ENCODE data around the gene PLCB4. TPM values are rescaled to one million over a fixed set of nuclear protein-coding genes. Genes with fewer than 3 reads are reported as not detected.

Gene PLCB4
- total and polyA plus RNA-seq, 2 donors (not counting 1 experiment from before 2014, with no cell fraction given), result 7.3 to 13.7 TPM

DNA sequence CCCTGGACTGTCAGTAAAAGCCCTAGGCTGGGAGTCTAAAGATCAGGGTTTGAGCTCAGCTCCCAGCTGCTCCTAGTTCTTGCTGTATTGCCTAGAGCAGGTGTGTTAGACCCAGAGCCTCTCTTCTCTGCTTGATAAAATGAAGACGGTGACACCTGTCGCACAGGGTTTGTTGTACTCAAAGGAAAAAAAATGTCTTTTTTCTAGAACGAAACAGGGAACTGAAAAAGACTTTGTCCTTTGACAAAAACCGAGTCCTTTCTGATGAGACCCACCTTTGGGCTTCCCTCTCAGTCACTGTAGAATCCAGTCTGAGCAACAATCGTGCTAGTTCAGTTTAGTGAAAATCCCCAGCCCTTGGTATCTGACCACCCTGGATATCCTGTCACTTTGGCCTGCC, 343.4 kb downstream of the PLCB4 start:
- Histone ChIP-seq H3K27ac (ENCODE audit: insufficient read depth, low read length) (no peak overlapping the region), H3K4me1 (ENCODE audit: control insufficient read depth, extremely low read depth, insufficient read depth, low read length) (peaks cover 11% of the 10 kb centered on the region), H3K9me3 (ENCODE audit: control insufficient read depth, insufficient read depth, low read depth, low read length) (no peaks in the 10 kb centered on the region), H4K20me1 (ENCODE audit: control insufficient read depth, extremely low read depth, insufficient read depth, low read length) (no peaks in the 10 kb centered on the region), H3K36me3 (ENCODE audit: control insufficient read depth, insufficient read depth, low read length) (no peaks in the 10 kb centered on the region), H3K27me3 (ENCODE audit: control insufficient read depth, insufficient read depth, low read length) (no peaks in the 10 kb centered on the region), H3K9ac (ENCODE audit: insufficient read depth, low read length) (no peak overlapping the region), H3K79me2 (ENCODE audit: control insufficient read depth, insufficient read depth, low read length) (no peaks in the 10 kb centered on the region), H3K4me2 (ENCODE audit: extremely low read depth, insufficient read depth, low read length) (no peak overlapping the region), H2AFZ (ENCODE audit: low read length) (no peak overlapping the region), H3K4me3 (replicated peaks in 1 of 4; ENCODE audit: control extremely low read depth in 1 of 4, insufficient read depth in 1 of 4, low read depth in 3 of 4, low read length in 4 of 4) (no peak overlapping the region)
- no peak for TF ChIP-seq EZH2 (IDR thresholded peaks at IDR 0.05; ENCODE audit: low read length, missing control alignments)
- TF ChIP-seq, protein P1, sequence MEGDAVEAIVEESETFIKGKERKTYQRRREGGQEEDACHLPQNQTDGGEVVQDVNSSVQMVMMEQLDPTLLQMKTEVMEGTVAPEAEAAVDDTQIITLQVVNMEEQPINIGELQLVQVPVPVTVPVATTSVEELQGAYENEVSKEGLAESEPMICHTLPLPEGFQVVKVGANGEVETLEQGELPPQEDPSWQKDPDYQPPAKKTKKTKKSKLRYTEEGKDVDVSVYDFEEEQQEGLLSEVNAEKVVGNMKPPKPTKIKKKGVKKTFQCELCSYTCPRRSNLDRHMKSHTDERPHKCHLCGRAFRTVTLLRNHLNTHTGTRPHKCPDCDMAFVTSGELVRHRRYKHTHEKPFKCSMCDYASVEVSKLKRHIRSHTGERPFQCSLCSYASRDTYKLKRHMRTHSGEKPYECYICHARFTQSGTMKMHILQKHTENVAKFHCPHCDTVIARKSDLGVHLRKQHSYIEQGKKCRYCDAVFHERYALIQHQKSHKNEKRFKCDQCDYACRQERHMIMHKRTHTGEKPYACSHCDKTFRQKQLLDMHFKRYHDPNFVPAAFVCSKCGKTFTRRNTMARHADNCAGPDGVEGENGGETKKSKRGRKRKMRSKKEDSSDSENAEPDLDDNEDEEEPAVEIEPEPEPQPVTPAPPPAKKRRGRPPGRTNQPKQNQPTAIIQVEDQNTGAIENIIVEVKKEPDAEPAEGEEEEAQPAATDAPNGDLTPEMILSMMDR (conservative IDR thresholded peaks at IDR 0.05 in 1 of 2, IDR thresholded peaks at IDR 0.05 in 1 of 2; ENCODE audit: low read depth in 1 of 2, low read length in 2 of 2), result no peak
- no peak for DNase-seq (ENCODE audit: low read depth in 2 of 2)

DNA sequence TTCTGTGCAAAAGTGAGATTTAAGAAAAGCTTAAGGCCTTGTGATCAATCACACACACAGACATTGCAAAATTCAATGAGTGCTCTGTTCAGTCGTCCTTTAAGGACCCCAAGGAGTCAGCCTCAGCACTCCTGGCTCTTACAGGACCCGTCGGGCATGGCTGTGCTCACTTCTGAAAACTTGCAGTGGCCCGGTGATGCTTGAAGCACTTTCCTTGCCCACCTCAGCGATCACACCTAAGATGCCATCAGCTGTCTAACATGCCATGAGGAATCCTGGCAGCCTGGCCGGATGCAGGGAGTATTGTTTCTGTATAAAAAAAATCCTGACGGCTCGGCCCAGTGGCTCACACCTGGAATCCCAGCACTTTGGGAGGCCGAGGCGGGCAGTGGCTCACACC, 344.1 kb downstream of the PLCB4 start:
- no peak overlapping the region for H3K4me2 ChIP-seq (ENCODE audit: extremely low read depth, insufficient read depth, low read length)
- H3K4me3 ChIP-seq (replicated peaks in 1 of 4; ENCODE audit: control extremely low read depth in 1 of 4, insufficient read depth in 1 of 4, low read depth in 3 of 4, low read length in 4 of 4), result no peak overlapping the region
- H3K9me3 ChIP-seq (ENCODE audit: control insufficient read depth, insufficient read depth, low read depth, low read length), result no peaks in the 10 kb centered on the region
- H3K27me3 ChIP-seq (ENCODE audit: control insufficient read depth, insufficient read depth, low read length), result no peaks in the 10 kb centered on the region
- H4K20me1 ChIP-seq (ENCODE audit: control insufficient read depth, extremely low read depth, insufficient read depth, low read length), result no peaks in the 10 kb centered on the region
- no peak overlapping the region for H3K27ac ChIP-seq (ENCODE audit: insufficient read depth, low read length)
- no peaks in the 10 kb centered on the region for H3K79me2 ChIP-seq (ENCODE audit: control insufficient read depth, insufficient read depth, low read length)
- peaks cover 11% of the 10 kb centered on the region for H3K4me1 ChIP-seq (ENCODE audit: control insufficient read depth, extremely low read depth, insufficient read depth, low read length)
- TF ChIP-seq, protein P1 (conservative IDR thresholded peaks at IDR 0.05 in 1 of 2, IDR thresholded peaks at IDR 0.05 in 1 of 2; ENCODE audit: low read depth in 1 of 2, low read length in 2 of 2), result no peak
- no peak for TF ChIP-seq EZH2 (IDR thresholded peaks at IDR 0.05; ENCODE audit: low read length, missing control alignments)
- H3K36me3 ChIP-seq (ENCODE audit: control insufficient read depth, insufficient read depth, low read length), result no peaks in the 10 kb centered on the region
- no peak overlapping the region for H3K9ac ChIP-seq (ENCODE audit: insufficient read depth, low read length)
- no peak for DNase-seq (ENCODE audit: low read depth in 2 of 2)
- no peak overlapping the region for H2AFZ ChIP-seq (ENCODE audit: low read length)

DNA sequence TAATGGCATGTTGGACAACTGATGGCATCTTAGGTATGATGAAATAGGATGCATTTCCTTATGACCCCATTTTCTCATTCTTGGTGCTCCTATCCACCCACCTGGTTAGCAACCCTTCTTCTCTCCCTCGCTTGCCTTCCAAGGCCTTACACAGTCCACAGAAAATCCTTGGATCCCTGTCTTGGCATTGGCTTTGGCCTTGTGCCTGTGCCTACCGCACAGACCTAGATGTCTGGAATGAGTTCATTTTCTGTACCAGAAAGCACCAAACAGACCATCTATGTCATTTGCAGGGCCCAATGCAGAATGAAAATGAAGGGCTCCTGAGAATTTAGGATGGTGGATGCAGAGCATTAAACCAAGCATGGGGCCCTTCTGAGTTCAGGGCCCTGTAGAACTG, 346.5 kb downstream of the PLCB4 start:
- TF ChIP-seq, protein P1 (conservative IDR thresholded peaks at IDR 0.05 in 1 of 2, IDR thresholded peaks at IDR 0.05 in 1 of 2; ENCODE audit: low read depth in 1 of 2, low read length in 2 of 2), result no peak
- no peak for TF ChIP-seq EZH2 (IDR thresholded peaks at IDR 0.05; ENCODE audit: low read length, missing control alignments)
- Histone ChIP-seq H3K27ac (ENCODE audit: insufficient read depth, low read length) (no peak overlapping the region), H3K4me2 (ENCODE audit: extremely low read depth, insufficient read depth, low read length) (no peak overlapping the region), H4K20me1 (ENCODE audit: control insufficient read depth, extremely low read depth, insufficient read depth, low read length) (no peaks in the 10 kb centered on the region), H2AFZ (ENCODE audit: low read length) (no peak overlapping the region), H3K36me3 (ENCODE audit: control insufficient read depth, insufficient read depth, low read length) (no peaks in the 10 kb centered on the region), H3K4me1 (ENCODE audit: control insufficient read depth, extremely low read depth, insufficient read depth, low read length) (no peaks in the 10 kb centered on the region), H3K9ac (ENCODE audit: insufficient read depth, low read length) (no peak overlapping the region), H3K27me3 (ENCODE audit: control insufficient read depth, insufficient read depth, low read length) (no peaks in the 10 kb centered on the region), H3K79me2 (ENCODE audit: control insufficient read depth, insufficient read depth, low read length) (no peaks in the 10 kb centered on the region), H3K9me3 (ENCODE audit: control insufficient read depth, insufficient read depth, low read depth, low read length) (no peaks in the 10 kb centered on the region), H3K4me3 (replicated peaks in 1 of 4; ENCODE audit: control extremely low read depth in 1 of 4, insufficient read depth in 1 of 4, low read depth in 3 of 4, low read length in 4 of 4) (no peak overlapping the region)
- no peak for DNase-seq (ENCODE audit: low read depth in 2 of 2)

Data from fibroblast of lung (primary cell).